Stimulated activated naive CD8-positive, alpha-beta T cell treated with anti-CD3 and anti-CD28 coated beads, Interleukin-15, amount 100 ng/mL, for 72 hours (primary cell): ENCODE results near the gene CDC45.

Experiments used
- ATAC-seq: fragments of 150-1000 bp; cut with Tn5 transposase; 2 replicates; pipeline ENCODE4 v1.10.0; 2021; ENCODE audit warnings: mild to moderate bottlenecking, moderate library complexity
- DNase-seq, 2 donors: peaks; one replicate each; pipeline ENCODE4 v3.0.0; 2021 to 2022
- H3K27ac Mint-ChIP-seq, 2 donors: one replicate each; pipeline ENCODE4 v1.8.0; 2022; ENCODE audit warnings: mild to moderate bottlenecking in 2 of 2, mixed read lengths in 2 of 2, moderate library complexity in 2 of 2
- H3K27me3 Mint-ChIP-seq: one replicate; pipeline ENCODE4 v1.8.0; 2022; ENCODE audit warnings: mixed read lengths
- H3K4me1 Mint-ChIP-seq: one replicate; pipeline ENCODE4 v1.8.0; 2022; ENCODE audit warnings: mild to moderate bottlenecking, mixed read lengths
- H3K4me3 Mint-ChIP-seq, 2 donors: one replicate each; pipeline ENCODE4 v1.8.0; 2022; ENCODE audit warnings: mild to moderate bottlenecking in 2 of 2, mixed read lengths in 2 of 2, moderate library complexity in 1 of 2
- H3K9me3 Mint-ChIP-seq, 2 donors: one replicate each; pipeline ENCODE4 v1.8.0; 2022; ENCODE audit warnings: mixed read lengths in 2 of 2

The CDC45 gene

DNA sequence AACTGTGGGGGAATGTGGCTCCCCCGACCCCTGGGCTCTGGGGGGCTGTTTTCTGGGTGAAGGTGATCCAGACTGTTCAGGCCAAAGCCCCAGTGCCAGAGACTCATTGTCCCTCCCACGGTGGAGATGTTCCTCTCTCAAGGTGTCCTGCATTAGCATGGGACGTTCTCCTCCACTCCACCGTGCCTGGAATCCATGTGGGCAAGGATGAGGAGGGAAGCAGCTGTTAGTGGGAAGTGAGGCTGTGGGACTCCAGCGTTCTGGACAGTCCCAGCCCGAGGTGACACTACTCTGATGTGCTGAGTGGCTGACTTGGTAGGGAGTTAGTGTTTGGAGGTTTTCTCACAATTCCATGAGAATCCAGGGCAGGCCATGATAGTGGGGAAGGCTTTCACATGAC is 75.9 kb downstream of the CDC45 start:
- Mint-ChIP-seq H3K27ac (no peak overlapping the region), H3K9me3 (no peaks in the 10 kb centered on the region), H3K27me3 (no peaks in the 10 kb centered on the region), H3K4me3 (no peak overlapping the region), H3K4me1 (no peaks in the 10 kb centered on the region)
- no peak for ATAC-seq
- DNase-seq, result no peak

DNA sequence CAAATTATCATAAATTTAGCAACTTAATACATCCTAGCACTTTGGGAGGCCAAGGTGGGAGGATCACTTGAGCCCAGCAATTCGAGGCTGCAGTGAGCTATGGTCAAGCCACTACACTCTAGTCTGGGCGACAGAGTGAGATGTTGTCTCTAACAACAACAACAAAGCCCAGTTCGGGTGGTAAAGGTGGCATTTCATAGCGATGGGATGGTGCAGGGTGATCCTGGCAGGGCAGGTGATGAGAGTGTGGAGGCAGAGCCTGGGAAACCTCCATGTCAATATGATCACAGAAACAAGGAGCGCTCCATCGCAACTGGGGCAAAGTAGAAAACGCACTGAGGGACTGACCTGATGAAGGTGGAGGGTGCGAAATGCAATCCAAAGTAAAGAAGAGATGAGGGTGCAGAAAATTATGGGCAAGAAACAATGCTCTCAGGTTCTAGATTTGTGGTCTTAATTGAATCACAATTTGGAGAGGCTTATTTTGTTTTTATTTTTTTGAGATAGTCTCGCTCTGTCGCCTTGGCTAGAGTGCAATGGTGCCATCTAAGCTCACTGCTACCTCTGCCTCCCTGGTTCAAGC is 77.3 kb downstream of the CDC45 start:
- no peak overlapping the region for H3K4me3 Mint-ChIP-seq
- no peaks in the 10 kb centered on the region for H3K27me3 Mint-ChIP-seq
- H3K4me1 Mint-ChIP-seq, result no peaks in the 10 kb centered on the region
- H3K9me3 Mint-ChIP-seq, result no peaks in the 10 kb centered on the region
- H3K27ac Mint-ChIP-seq, result no peak overlapping the region
- ATAC-seq (no peak), DNase-seq (no peak)

DNA sequence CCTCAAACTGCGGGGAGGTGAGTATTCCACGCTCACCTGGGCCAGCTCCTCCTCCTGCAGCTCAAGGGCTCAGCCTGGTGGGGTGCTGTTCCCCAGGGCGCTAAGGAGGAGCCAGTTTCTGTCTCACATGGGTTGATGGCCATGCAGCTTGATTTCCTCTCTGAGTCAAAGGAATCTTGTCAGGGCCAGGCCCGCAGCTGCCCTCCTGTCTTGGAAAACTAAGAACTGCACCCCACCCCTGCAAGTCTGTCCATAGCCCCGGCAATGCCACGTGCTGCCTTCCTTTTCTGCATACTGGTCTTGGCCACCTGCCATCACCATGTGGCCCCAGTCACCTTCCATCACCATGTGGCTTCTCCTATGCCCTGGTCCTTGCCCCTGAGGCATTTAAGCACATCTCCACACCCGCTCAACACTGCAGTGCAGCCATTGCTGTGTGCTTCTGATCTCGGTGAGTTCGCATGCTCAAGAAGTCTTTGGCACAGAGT is 79.6 kb downstream of the CDC45 start:
- DNase-seq (no peak), ATAC-seq (no peak)
- Mint-ChIP-seq H3K4me1 (no peaks in the 10 kb centered on the region), H3K9me3 (no peaks in the 10 kb centered on the region), H3K4me3 (no peak overlapping the region), H3K27me3 (no peaks in the 10 kb centered on the region), H3K27ac (peak overlapping the region in 1 of 2 donors; percentile 77)

DNA sequence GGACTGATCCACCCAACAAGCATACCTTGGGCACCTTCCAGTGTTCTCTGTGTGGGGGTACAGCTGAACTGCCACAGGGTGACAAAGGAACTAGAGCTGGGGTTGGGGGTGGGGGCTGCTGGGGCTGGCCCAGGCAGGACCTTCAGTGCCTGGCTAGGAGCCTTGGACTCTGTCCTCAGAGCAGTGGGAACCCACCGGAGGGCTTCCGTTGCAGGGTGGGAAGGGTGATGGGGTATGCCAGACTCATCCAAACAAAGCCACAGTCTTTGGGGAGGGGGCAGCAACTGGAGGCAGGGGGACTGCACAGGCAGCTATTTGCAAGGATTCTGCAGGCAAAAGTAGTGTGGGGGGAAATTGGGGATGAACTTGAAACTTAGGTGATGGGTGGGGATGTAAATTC is 80.2 kb downstream of the CDC45 start:
- H3K4me3 Mint-ChIP-seq, result no peak overlapping the region
- DNase-seq, result no peak
- no peak for ATAC-seq
- no peak overlapping the region for H3K27ac Mint-ChIP-seq
- H3K9me3 Mint-ChIP-seq, result no peaks in the 10 kb centered on the region
- H3K4me1 Mint-ChIP-seq, result no peaks in the 10 kb centered on the region
- H3K27me3 Mint-ChIP-seq, result no peaks in the 10 kb centered on the region

DNA sequence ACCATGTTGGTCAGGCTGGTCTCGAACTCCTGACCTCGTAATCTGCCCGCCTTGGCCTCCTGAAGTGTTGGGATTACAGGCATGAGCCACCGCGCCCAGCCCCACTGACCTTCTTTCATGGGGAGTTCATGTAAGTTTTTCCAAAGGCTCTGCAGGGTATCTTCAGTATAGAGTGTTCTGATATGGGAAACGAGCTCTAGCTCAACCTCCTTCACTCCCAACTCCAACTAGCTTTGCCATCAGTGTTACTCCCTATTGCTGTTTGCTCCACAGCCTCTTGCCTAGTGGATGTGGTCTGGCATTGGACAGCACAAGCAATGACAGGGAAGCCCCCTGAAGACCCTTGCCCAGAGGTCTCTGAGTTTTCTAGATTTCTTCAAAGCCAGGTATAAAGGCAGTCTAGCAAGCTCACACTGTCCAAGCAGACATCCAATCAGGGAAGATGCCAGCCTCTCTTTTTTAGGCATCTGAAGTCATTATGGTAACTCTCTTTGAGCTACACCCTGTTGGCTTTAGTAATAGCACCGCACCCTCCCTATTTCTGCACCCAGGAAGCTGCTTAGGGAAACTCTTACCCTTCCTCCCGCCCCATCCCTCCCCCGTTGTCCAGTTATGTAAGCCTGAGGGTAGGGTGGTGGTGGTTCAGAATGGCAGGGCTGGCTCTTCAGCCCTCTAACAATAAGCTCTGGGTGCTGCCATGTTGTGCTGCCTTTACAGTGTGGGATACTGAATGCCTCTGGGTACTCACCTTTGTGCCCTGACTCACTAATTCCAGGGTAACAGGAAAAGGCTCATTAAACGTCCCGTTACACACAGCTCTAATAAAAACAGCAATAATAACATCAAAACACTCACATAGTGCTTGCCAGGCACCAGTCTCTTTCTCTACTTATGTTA is 85.9 kb downstream of the CDC45 start:
- Mint-ChIP-seq H3K4me3 (no peak overlapping the region), H3K27me3 (no peaks in the 10 kb centered on the region), H3K27ac (peak overlapping the region in 1 of 2 donors; percentile 13), H3K9me3 (no peaks in the 10 kb centered on the region), H3K4me1 (peaks cover 5% of the 10 kb centered on the region)
- DNase-seq (no peak), ATAC-seq (no peak)

DNA sequence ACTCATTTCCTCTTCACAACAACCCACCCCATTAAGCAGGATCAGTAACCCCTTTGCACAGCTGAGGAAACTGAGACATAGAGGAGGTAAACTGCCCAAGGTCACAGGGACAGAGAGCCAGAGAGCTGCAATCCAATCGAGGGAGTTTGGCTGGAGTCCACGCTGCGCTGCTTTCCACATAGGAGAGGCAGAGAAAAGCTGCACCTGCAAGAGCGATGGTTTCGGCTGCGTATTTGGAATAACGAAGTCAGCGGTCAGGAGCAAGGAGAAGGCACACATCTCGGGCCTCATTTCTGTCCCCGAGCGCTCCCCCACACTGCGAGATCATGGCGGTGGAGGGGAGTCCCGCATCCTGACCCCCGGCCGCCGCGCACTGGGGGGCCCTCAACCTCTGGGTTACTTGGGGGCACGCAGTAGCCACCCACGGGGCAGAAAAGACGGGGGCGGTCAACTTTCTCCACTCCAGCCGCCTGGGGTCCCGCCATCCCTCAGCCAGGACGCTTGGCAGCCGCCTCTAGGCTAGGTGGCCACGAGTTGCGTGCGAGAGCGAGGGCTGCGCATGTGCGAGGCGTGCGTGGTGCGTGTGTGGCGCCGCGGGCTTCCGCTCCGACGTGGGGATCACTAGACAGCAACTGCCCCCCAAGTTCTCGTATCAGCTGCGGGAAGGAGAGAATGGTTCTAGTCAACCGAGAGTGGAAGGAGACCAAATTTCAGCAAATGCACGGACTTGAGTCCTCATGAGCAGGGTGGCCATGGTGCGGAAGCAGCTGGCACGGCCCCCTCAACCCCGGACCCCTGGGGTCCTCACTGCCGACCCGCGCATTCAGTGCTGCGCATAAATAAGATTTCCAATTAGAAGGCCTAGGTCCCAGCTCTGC is 86.8 kb downstream of the CDC45 start:
- ATAC-seq, result no peak
- Mint-ChIP-seq H3K27me3 (no peaks in the 10 kb centered on the region), H3K9me3 (no peaks in the 10 kb centered on the region)

DNA sequence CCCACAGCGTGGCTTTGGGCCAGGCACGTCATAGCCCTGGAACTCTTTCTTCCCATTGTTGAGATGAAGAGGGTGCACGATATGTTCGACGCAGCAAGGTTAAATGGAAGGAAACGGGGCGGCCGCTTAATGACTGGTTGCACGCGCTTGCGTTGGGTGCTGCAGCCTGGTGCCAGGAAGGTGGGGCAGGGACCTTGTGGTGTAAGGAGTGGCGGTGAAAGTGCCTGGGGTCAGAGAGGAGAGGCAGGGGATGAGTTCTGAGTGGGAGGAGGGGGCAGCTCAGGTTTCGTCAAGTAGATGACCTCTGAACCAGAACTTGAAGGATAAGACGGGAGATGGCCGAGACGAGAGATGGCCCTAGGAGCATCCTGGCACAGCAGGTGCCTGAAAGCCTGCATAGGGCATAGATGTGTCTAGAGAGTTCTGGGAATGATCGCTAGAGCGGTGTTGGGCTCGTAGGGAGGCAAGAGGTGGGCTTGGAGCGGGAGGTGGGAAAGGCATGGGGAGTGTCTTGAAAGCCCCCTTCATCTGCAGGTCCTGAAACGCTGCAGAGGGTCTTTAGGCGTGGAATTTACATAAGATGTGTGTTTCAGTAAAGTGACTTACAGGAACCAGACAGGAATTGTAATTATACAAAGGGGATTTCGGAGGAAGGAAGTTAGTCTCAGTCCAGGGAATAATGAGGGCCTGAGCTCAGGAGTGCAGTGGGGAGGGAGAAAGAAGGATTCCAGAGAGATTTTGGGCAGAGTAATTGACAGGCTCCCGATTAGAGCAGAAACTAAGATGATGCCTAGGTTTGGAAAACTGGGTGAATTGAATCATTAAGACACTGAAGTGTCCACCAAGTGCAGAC is 87.7 kb downstream of the CDC45 start:
- DNase-seq, result no peak
- peak overlapping the region in 1 of 2 donors; percentile 12 for H3K27ac Mint-ChIP-seq

More for the DNA sequence above, 86.8 kb downstream of the CDC45 start:
- Mint-ChIP-seq H3K4me3 (no peak overlapping the region), H3K27ac (peak overlapping the region in 1 of 2 donors; percentile 13), H3K4me1 (peaks cover 10% of the 10 kb centered on the region)
- no peak for DNase-seq

DNA sequence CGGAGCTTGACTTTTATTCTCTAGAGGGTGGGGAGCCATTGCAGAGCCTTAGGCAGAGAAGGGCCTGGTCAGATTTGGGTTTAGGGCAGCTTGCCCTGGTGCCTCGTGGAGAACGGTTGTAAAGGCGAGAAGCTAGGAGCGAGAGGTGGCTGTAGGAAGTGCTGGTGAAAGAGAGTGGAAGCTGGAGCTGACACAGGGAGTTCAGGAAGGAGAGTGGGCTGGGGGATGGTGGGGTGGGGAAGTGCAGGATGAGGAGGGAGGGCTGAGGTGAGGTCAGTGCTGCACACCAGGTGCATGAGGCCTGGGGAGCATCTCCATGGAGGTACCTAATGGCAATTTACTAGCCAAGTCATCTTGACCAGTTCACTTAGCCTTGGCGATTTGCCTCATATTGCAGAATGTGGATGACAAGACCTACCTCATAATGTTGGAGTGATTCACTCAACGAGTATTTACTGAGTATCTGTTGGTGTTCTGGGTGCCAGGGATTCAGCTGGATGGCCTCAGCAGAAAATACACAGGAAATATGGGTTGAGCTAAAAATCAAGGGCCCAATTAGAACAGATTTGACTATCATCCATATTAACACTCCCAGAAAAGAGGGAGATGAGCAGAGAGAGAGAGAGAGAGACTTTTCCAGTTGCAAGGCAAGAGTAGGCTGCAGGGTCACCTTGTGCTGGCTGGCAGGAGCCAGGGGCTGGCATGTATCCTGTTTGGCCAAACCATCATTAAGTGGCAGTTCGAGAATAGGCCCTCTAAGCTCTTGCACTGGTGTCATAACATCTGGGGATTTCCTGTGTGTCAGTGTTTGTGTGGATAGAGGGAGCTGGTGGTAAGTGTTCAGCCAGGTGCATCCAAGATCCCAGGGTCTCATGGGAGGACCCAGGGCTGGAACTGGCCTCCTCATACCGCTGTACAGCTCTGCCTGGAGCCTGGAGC is 88.9 kb downstream of the CDC45 start:
- peak overlapping the region in 1 of 2 donors; percentile 62 for H3K27ac Mint-ChIP-seq
- peaks cover 10% of the 10 kb centered on the region for H3K4me1 Mint-ChIP-seq
- no peak overlapping the region for H3K4me3 Mint-ChIP-seq
- no peaks in the 10 kb centered on the region for H3K9me3 Mint-ChIP-seq
- ATAC-seq (no peak), DNase-seq (no peak)
- H3K27me3 Mint-ChIP-seq, result no peaks in the 10 kb centered on the region

More for the DNA sequence above, 87.7 kb downstream of the CDC45 start:
- peaks cover 10% of the 10 kb centered on the region for H3K4me1 Mint-ChIP-seq
- H3K4me3 Mint-ChIP-seq, result no peak overlapping the region
- no peak for ATAC-seq
- no peaks in the 10 kb centered on the region for H3K9me3 Mint-ChIP-seq
- H3K27me3 Mint-ChIP-seq, result no peaks in the 10 kb centered on the region

DNA sequence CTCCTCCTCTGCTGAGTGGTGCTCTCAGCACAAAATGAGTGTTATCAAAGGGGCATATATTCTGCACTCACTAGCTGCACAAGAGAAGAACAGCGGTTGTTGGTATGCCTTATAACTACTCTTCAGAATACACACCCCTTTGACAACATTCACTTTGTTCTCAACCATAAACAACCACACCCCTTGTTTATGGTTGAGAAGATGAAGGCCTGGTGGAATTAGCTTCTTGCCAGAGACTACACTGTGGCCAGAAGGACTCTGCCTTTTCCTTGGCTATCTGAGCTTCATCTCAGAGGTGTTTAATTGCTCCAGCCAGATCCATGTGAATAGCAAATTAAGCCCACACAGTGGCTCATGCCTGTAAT is 89.5 kb downstream of the CDC45 start:
- ATAC-seq (no peak), DNase-seq (no peak)
- H3K27me3 Mint-ChIP-seq, result no peaks in the 10 kb centered on the region
- no peak overlapping the region for H3K27ac Mint-ChIP-seq
- peaks cover 10% of the 10 kb centered on the region for H3K4me1 Mint-ChIP-seq
- no peak overlapping the region for H3K4me3 Mint-ChIP-seq
- H3K9me3 Mint-ChIP-seq, result no peaks in the 10 kb centered on the region

DNA sequence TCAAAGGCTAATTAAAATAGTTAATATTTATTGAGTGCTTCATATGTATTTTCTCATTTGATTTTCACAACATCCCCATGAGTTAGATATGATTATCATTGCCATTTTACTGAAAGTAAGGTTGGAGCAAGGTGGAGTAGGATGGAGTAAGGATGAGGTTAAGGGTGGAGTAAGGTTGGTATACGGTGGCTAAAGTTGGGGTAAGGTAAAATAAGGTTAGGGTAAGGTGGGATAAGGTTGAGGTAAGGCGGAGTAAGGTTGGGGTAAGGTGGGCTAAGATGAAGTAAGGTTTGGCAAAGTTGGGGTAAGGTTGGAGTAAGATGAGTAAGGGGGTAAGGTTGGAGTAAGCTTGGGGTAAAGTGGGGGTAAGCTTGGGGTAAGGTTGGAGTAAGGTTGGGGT is 90.3 kb downstream of the CDC45 start:
- peaks cover 10% of the 10 kb centered on the region for H3K4me1 Mint-ChIP-seq
- no peak for DNase-seq
- no peak for ATAC-seq
- no peak overlapping the region for H3K4me3 Mint-ChIP-seq
- H3K27ac Mint-ChIP-seq, result no peak overlapping the region
- H3K27me3 Mint-ChIP-seq, result no peaks in the 10 kb centered on the region
- H3K9me3 Mint-ChIP-seq, result no peaks in the 10 kb centered on the region
